ENCODE results near the gene CYGB. TPM values are rescaled to one million over a fixed set of nuclear protein-coding genes. Genes with fewer than 3 reads are reported as not detected.

Gene CYGB
- total and polyA plus RNA-seq, 4 donors, result 0.95 to 26.6 (median 12.3) TPM

- H3K36me3 ChIP-seq (ENCODE audit: control insufficient read depth in 1 of 2, insufficient read depth in 2 of 2, low read length in 1 of 2), result no peaks in the 10 kb centered on the region
- ATAC-seq (ENCODE audit: low FRiP score) (no peak), DNase-seq (no peak)
- no peak overlapping the region for H3K27ac ChIP-seq (ENCODE audit: low read depth in 1 of 2, low read length in 2 of 2)
- no peaks in the 10 kb centered on the region for H3K27me3 ChIP-seq (ENCODE audit: control insufficient read depth in 1 of 2, insufficient read depth in 2 of 2, low read length in 1 of 2)
- H3K4me1 ChIP-seq (ENCODE audit: control insufficient read depth in 1 of 2, insufficient read depth in 2 of 2, low read length in 2 of 2), result no peaks in the 10 kb centered on the region
- intact Hi-C loops (cut with DNase I), result no loop called here
- 98 to 100% methylated on average over 2 of the region's 2 CpGs for WGBS, 2 donors
- H3K4me3 ChIP-seq (ENCODE audit: low read length in 2 of 2), result no peak overlapping the region
- H3K9me3 ChIP-seq (ENCODE audit: control insufficient read depth, low read length), result no peaks in the 10 kb centered on the region
Observed at GRCh38 chr17:76579281-76579680, 41.8 kb upstream of the CYGB start.

GRCh38 chr17:76578376-76578775 lies 40.9 kb upstream of the CYGB start:
- H3K27ac ChIP-seq (ENCODE audit: low read depth in 1 of 2, low read length in 2 of 2), result no peak overlapping the region
- intact Hi-C loops (cut with DNase I), result no loop called here

GRCh38 chr17:76577876-76578275 lies 40.4 kb upstream of the CYGB start:
- DNase-seq, result no peak
- 95 to 96% methylated on average over 7 of the region's 7 CpGs for WGBS, 2 donors
- Histone ChIP-seq H3K36me3 (ENCODE audit: control insufficient read depth in 1 of 2, insufficient read depth in 2 of 2, low read length in 1 of 2) (no peaks in the 10 kb centered on the region), H3K9me3 (ENCODE audit: control insufficient read depth, low read length) (no peaks in the 10 kb centered on the region), H3K4me3 (ENCODE audit: low read length in 2 of 2) (no peak overlapping the region), H3K4me1 (ENCODE audit: control insufficient read depth in 1 of 2, insufficient read depth in 2 of 2, low read length in 2 of 2) (no peaks in the 10 kb centered on the region), H3K27me3 (ENCODE audit: control insufficient read depth in 1 of 2, insufficient read depth in 2 of 2, low read length in 1 of 2) (no peaks in the 10 kb centered on the region), H3K27ac (ENCODE audit: low read depth in 1 of 2, low read length in 2 of 2) (no peak overlapping the region)
- intact Hi-C loops (cut with DNase I), result no loop called here
- ATAC-seq (ENCODE audit: low FRiP score), result no peak

More at GRCh38 chr17:76578376-76578775, 40.9 kb upstream of the CYGB start:
- Histone ChIP-seq H3K27me3 (ENCODE audit: control insufficient read depth in 1 of 2, insufficient read depth in 2 of 2, low read length in 1 of 2) (no peaks in the 10 kb centered on the region), H3K4me1 (ENCODE audit: control insufficient read depth in 1 of 2, insufficient read depth in 2 of 2, low read length in 2 of 2) (no peaks in the 10 kb centered on the region), H3K4me3 (ENCODE audit: low read length in 2 of 2) (no peak overlapping the region), H3K9me3 (ENCODE audit: control insufficient read depth, low read length) (no peaks in the 10 kb centered on the region), H3K36me3 (ENCODE audit: control insufficient read depth in 1 of 2, insufficient read depth in 2 of 2, low read length in 1 of 2) (no peaks in the 10 kb centered on the region)
- no peak for ATAC-seq (ENCODE audit: low FRiP score)
- WGBS, 2 donors, result 81 to 85% methylated on average over 5 of the region's 5 CpGs
- no peak for DNase-seq

GRCh38 chr17:76576189-76576588 lies 38.7 kb upstream of the CYGB start:
- Histone ChIP-seq H3K4me1 (ENCODE audit: control insufficient read depth in 1 of 2, insufficient read depth in 2 of 2, low read length in 2 of 2) (no peaks in the 10 kb centered on the region), H3K4me3 (ENCODE audit: low read length in 2 of 2) (no peak overlapping the region), H3K9me3 (ENCODE audit: control insufficient read depth, low read length) (no peaks in the 10 kb centered on the region), H3K36me3 (ENCODE audit: control insufficient read depth in 1 of 2, insufficient read depth in 2 of 2, low read length in 1 of 2) (no peaks in the 10 kb centered on the region), H3K27ac (ENCODE audit: low read depth in 1 of 2, low read length in 2 of 2) (no peak overlapping the region), H3K27me3 (ENCODE audit: control insufficient read depth in 1 of 2, insufficient read depth in 2 of 2, low read length in 1 of 2) (no peaks in the 10 kb centered on the region)
- WGBS, 2 donors, result 90 to 93% methylated on average over 9 of the region's 9 CpGs
- no peak for ATAC-seq (ENCODE audit: low FRiP score)
- intact Hi-C loops (cut with DNase I), result no loop called here
- DNase-seq, result no peak

- Histone ChIP-seq H3K4me1 (ENCODE audit: control insufficient read depth in 1 of 2, insufficient read depth in 2 of 2, low read length in 2 of 2) (no peaks in the 10 kb centered on the region), H3K36me3 (ENCODE audit: control insufficient read depth in 1 of 2, insufficient read depth in 2 of 2, low read length in 1 of 2) (no peaks in the 10 kb centered on the region), H3K4me3 (ENCODE audit: low read length in 2 of 2) (no peak overlapping the region), H3K27me3 (ENCODE audit: control insufficient read depth in 1 of 2, insufficient read depth in 2 of 2, low read length in 1 of 2) (no peaks in the 10 kb centered on the region), H3K27ac (ENCODE audit: low read depth in 1 of 2, low read length in 2 of 2) (no peak overlapping the region), H3K9me3 (ENCODE audit: control insufficient read depth, low read length) (peaks cover 1% of the 10 kb centered on the region)
- intact Hi-C loops (cut with DNase I), result no loop called here
- DNase-seq, result no peak
- no peak for ATAC-seq (ENCODE audit: low FRiP score)
- WGBS, 2 donors, result 73 to 76% methylated on average over 5 of the region's 5 CpGs
Observed at GRCh38 chr17:76575570-76575969, 38.1 kb upstream of the CYGB start.

- Histone ChIP-seq H3K9me3 (ENCODE audit: control insufficient read depth, low read length) (peaks cover 1% of the 10 kb centered on the region), H3K36me3 (ENCODE audit: control insufficient read depth in 1 of 2, insufficient read depth in 2 of 2, low read length in 1 of 2) (no peaks in the 10 kb centered on the region), H3K27me3 (ENCODE audit: control insufficient read depth in 1 of 2, insufficient read depth in 2 of 2, low read length in 1 of 2) (no peaks in the 10 kb centered on the region), H3K27ac (ENCODE audit: low read depth in 1 of 2, low read length in 2 of 2) (no peak overlapping the region), H3K4me3 (ENCODE audit: low read length in 2 of 2) (no peak overlapping the region), H3K4me1 (ENCODE audit: control insufficient read depth in 1 of 2, insufficient read depth in 2 of 2, low read length in 2 of 2) (no peaks in the 10 kb centered on the region)
- intact Hi-C loops (cut with DNase I), result no loop called here
- DNase-seq, result peak in 1 of 2 donors; percentile 65
- WGBS, 2 donors, result 93 to 94% methylated on average over 11 of the region's 11 CpGs
- no peak for ATAC-seq (ENCODE audit: low FRiP score)
Observed at GRCh38 chr17:76574166-76574565, 36.7 kb upstream of the CYGB start.

GRCh38 chr17:76573096-76573495 lies 35.6 kb upstream of the CYGB start:
- intact Hi-C loops (cut with DNase I), result no loop called here
- H3K27me3 ChIP-seq (ENCODE audit: control insufficient read depth in 1 of 2, insufficient read depth in 2 of 2, low read length in 1 of 2), result no peaks in the 10 kb centered on the region
- H3K4me1 ChIP-seq (ENCODE audit: control insufficient read depth in 1 of 2, insufficient read depth in 2 of 2, low read length in 2 of 2), result no peaks in the 10 kb centered on the region
- H3K27ac ChIP-seq (ENCODE audit: low read depth in 1 of 2, low read length in 2 of 2), result no peak overlapping the region
- H3K4me3 ChIP-seq (ENCODE audit: low read length in 2 of 2), result no peak overlapping the region
- H3K36me3 ChIP-seq (ENCODE audit: control insufficient read depth in 1 of 2, insufficient read depth in 2 of 2, low read length in 1 of 2), result no peaks in the 10 kb centered on the region
- H3K9me3 ChIP-seq (ENCODE audit: control insufficient read depth, low read length), result peaks cover 1% of the 10 kb centered on the region
- 92% methylated on average over 10 of the region's 10 CpGs for WGBS, 2 donors
- ATAC-seq (ENCODE audit: low FRiP score), result no peak
- peak in 1 of 2 donors; percentile 48 for DNase-seq

GRCh38 chr17:76572201-76572910 lies 34.8 kb upstream of the CYGB start:
- intact Hi-C loops (cut with DNase I), result no loop called here
- H3K36me3 ChIP-seq (ENCODE audit: control insufficient read depth in 1 of 2, insufficient read depth in 2 of 2, low read length in 1 of 2), result no peaks in the 10 kb centered on the region
- no peak overlapping the region for H3K27ac ChIP-seq (ENCODE audit: low read depth in 1 of 2, low read length in 2 of 2)
- WGBS, 2 donors, result 90 to 94% methylated on average over 17 of the region's 17 CpGs
- no peak overlapping the region for H3K4me3 ChIP-seq (ENCODE audit: low read length in 2 of 2)
- DNase-seq (peak in 1 of 2 donors; percentile 46), ATAC-seq (ENCODE audit: low FRiP score) (no peak)
- peaks cover 1% of the 10 kb centered on the region for H3K9me3 ChIP-seq (ENCODE audit: control insufficient read depth, low read length)
- H3K4me1 ChIP-seq (ENCODE audit: control insufficient read depth in 1 of 2, insufficient read depth in 2 of 2, low read length in 2 of 2), result no peaks in the 10 kb centered on the region
- no peaks in the 10 kb centered on the region for H3K27me3 ChIP-seq (ENCODE audit: control insufficient read depth in 1 of 2, insufficient read depth in 2 of 2, low read length in 1 of 2)

- 91 to 97% methylated on average over 13 of the region's 13 CpGs for WGBS, 2 donors
- Histone ChIP-seq H3K4me3 (ENCODE audit: low read length in 2 of 2) (no peak overlapping the region), H3K9me3 (ENCODE audit: control insufficient read depth, low read length) (peaks cover 1% of the 10 kb centered on the region), H3K27ac (ENCODE audit: low read depth in 1 of 2, low read length in 2 of 2) (no peak overlapping the region), H3K36me3 (ENCODE audit: control insufficient read depth in 1 of 2, insufficient read depth in 2 of 2, low read length in 1 of 2) (no peaks in the 10 kb centered on the region), H3K4me1 (ENCODE audit: control insufficient read depth in 1 of 2, insufficient read depth in 2 of 2, low read length in 2 of 2) (no peaks in the 10 kb centered on the region), H3K27me3 (ENCODE audit: control insufficient read depth in 1 of 2, insufficient read depth in 2 of 2, low read length in 1 of 2) (no peaks in the 10 kb centered on the region)
- DNase-seq, result no peak
- intact Hi-C loops (cut with DNase I), result no loop called here
- no peak for ATAC-seq (ENCODE audit: low FRiP score)
Observed at GRCh38 chr17:76570877-76571471, 33.5 kb upstream of the CYGB start.

All from aorta (tissue), 5 donors.